Parathyroid adenoma (tissue), 2 donors: ENCODE measurements around the gene UGT2B10.

ENCODE experiments used
- H2AFZ ChIP-seq: fragments of 300-600 bp; sonication (generic); one replicate; pipeline ENCODE4 v1.7.0; 2017; ENCODE audit warnings: antibody characterized with exemption, mild to moderate bottlenecking
- H3K27ac ChIP-seq: fragments of 300-600 bp; sonication (generic); one replicate; pipeline ENCODE4 v1.7.0; 2017
- H3K27me3 ChIP-seq: fragments of 300-600 bp; sonication (generic); one replicate; pipeline ENCODE4 v1.7.0; 2017; ENCODE audit warnings: low read length; ENCODE audit not compliant: control insufficient read depth, insufficient read depth
- H3K36me3 ChIP-seq: fragments of 300-600 bp; sonication (generic); one replicate; pipeline ENCODE4 v1.7.0; 2017; ENCODE audit warnings: low read length; ENCODE audit not compliant: control insufficient read depth, insufficient read depth
- H3K4me1 ChIP-seq: fragments of 300-600 bp; sonication (generic); one replicate; pipeline ENCODE4 v1.7.0; 2017; ENCODE audit warnings: control low read depth
- H3K4me2 ChIP-seq: fragments of 300-600 bp; sonication (generic); one replicate; pipeline ENCODE4 v1.7.0; 2017; ENCODE audit warnings: low read length
- H3K4me3 ChIP-seq: fragments of 300-600 bp; sonication (generic); one replicate; pipeline ENCODE4 v1.7.0; 2017; ENCODE audit warnings: low read depth, low read length
- H3K79me2 ChIP-seq: fragments of 300-600 bp; sonication (generic); one replicate; pipeline ENCODE4 v1.7.0; 2017; ENCODE audit warnings: control low read depth
- H3K9ac ChIP-seq: fragments of 300-600 bp; sonication (generic); one replicate; pipeline ENCODE4 v1.7.0; 2017; ENCODE audit warnings: mild to moderate bottlenecking
- H3K9me3 ChIP-seq: fragments of 300-600 bp; sonication (generic); one replicate; pipeline ENCODE4 v1.7.0; 2017; ENCODE audit warnings: low read length; ENCODE audit not compliant: control insufficient read depth
- CTCF ChIP-seq: fragments of 300-600 bp; sonication (generic); IDR thresholded peaks from one replicate; pipeline ENCODE4 v1.7.0; 2017; ENCODE audit warnings: antibody characterized with exemption, mild to moderate bottlenecking
- donor health status: primary hyperparathyroidism.

The UGT2B10 gene

GRCh38 chr4:68878048-68878447 lies 62.3 kb downstream of the UGT2B10 start:
- no peak for TF ChIP-seq CTCF
- Histone ChIP-seq H3K4me3 (no peak overlapping the region), H3K27me3 (no peaks in the 10 kb centered on the region), H3K4me1 (no peaks in the 10 kb centered on the region), H3K36me3 (no peaks in the 10 kb centered on the region), H3K27ac (no peak overlapping the region), H3K9ac (no peak overlapping the region), H3K9me3 (no peaks in the 10 kb centered on the region), H3K79me2 (no peaks in the 10 kb centered on the region), H3K4me2 (no peak overlapping the region), H2AFZ (no peak overlapping the region)
